ENCODE measurements around the gene HDLBP.

HDLBP gene

GRCh38 chr2:241273210-241274020 lies 42.1 kb downstream of the HDLBP start:
- no peak for DNase-seq (ENCODE audit: low read depth)

DNA sequence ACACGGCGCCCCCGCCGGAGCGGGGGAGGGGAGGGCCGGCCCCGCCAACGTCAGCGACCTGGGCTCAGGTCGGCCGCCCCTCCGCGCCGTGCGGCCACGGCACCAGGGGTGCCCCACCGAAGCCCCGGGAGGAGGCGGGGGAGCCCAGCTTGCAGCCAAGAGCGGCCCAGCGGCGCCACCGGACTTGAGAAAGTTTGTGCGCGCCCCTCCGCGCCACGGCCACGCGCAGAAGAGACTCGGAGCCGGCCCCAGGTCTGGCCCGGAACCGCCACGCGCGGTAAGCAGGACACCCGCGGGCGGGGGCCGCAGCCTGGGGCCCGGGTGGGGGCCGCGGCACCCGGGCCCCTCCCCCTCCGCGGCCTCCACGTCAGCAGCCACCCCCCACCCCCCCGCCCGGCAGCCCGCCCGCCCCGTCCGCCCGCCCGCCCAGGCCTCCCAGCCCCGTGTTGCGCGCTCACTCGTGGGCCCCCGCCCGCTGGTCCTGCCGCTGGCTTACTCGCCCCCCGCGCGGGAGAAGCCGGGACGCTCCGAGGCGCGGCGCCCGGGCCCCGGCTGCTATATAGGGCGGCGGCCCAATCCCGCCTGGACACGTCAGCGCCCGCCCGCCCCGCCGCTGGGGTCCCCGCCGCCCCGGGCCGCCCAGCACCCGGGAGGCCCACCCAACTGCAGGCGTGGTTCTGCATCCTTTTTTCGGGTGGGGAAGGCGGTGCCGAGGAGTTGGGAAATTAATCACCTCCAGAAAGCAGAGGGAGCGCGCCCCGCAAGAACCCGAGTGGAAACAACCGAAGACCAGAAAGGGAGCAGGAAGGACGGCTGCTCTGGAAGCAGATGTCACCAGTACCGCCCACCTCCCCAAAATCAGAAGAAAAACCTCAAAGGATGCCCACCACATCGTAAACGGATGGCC lies 42.9 kb downstream of the HDLBP start:
- DNase-seq (ENCODE audit: low read depth), result peak; percentile 27

DNA sequence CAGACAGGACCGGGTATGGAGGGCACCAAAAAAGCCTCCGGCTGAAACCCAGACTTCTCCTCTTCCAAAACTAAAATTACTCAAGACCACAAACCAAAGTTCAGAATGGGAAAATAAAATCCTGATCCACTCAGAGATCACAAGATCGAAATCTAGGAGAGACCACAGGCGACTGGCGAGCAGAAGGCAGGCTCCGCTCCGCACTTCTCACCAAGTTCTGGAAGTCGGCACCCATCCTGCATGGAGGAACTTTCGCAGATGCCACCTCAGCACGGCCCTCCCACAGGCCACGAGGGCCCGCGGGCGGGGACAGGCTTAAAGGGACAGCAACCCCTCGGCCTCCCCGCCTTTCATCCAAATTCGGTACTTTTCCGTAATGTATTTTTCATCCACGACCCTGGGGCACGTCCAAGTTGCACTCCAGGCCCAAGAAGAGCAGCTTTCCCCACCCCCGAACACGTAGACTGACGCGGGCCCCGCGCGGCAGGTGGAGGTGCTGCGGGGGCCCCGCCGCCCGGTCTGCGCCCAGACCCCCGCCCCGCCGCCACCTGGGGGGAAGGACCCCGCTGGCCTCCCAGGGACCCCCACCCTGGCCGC lies 43.7 kb downstream of the HDLBP start:
- DNase-seq (ENCODE audit: low read depth), result no peak

- no peak for DNase-seq (ENCODE audit: low read depth)
Measured at GRCh38 chr2:241270531-241270930, 44.9 kb downstream of the HDLBP start.

DNA sequence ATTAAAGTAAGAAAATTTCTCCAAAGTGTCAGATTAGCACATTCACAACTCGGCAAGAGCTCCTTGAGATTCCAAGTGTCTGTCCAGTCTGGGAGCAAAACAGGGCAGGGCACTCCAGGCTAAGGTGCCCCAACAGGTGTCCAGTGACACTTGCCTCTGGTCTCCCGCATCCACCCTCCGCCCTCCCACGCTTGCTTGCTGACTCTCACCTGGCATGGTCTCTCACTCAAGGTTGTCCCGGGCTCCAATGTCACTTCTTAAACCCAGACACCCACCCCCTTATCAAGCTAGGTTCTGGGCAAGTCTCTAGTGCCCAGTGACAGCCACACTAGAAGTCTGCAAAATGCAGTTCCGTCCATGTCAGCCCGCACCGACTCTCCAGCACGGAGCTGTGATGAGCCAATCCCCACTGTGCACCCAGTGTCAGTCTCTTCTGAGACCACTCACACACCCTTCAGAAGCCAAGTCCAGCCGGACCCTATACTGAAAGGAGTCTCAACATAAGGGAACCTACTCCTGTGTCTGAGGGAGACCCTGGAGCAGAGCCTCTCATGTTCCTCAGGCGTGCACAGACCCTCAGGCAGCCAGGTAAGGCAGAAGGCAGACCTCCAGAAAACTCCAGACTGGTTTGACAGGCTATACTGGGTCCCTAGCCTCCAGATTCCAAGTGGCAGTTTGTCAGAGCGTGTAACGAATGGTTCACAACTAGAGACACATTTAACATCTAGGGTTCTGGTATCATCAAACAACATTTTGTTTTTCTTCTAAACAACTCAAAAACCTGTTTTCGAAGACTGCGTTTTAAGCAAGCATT lies 45.6 kb downstream of the HDLBP start:
- no peak for DNase-seq (ENCODE audit: low read depth)

DNA sequence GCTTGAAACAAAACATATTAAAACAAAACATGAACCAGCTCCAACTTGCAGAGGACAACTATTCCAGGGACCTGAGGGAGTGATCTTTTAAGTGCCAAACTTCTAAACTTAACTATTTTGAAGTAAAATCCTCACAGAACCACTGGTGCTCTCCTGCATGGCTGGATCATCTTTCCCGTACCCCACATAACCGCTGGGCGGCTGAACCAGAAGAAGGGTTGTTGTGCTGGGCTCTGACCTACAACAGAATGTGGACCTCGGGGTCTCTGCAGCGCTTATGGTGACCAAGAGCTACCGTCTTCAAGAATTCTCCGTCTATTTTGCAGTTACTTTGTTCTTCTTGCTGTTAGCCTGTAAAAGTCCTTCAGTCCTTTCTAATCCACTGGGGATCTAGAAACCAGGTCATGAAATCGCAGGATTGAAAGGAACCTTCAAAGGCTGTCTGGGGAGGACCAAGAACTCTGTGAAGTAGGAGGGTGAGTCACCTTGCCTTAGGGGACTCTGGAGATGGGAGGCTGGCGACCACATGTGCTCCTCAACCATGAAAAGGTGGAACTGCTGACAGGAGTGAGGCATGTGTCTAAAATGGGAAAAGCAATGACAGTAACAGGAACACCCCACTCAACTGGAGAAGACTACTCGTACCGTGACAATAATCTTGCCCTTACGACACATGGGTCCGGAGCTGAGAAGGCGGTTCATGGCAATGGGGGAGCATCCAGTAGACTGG lies 46.6 kb downstream of the HDLBP start:
- no peak for DNase-seq (ENCODE audit: low read depth)

GRCh38 chr2:241268306-241268705 lies 47.2 kb downstream of the HDLBP start:
- DNase-seq (ENCODE audit: low read depth), result no peak

GRCh38 chr2:241267249-241268067 lies 48.0 kb downstream of the HDLBP start:
- DNase-seq (ENCODE audit: low read depth), result no peak

- DNase-seq (ENCODE audit: low read depth), result no peak
Measured at GRCh38 chr2:241265506-241265905, 50.0 kb downstream of the HDLBP start.

DNA sequence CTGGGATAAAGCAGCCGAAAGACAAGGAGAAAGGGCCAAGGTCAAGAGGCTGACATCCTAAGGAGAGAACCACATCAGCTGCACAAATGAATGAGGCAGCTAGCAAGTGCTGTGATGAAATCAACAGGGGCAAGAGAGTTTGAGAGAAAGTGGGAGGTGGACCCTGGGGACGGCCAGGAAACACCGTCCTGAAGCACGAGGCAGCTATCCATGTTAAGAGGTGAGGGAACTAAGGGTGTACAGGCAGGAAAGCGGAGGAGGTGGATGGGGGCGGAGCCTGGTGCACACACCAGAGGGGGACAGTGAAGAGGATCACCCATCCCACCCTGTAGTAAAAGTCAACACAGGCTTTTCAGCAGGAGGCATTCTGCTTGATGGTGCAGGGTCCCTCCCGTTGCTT lies 52.4 kb downstream of the HDLBP start:
- DNase-seq (ENCODE audit: low read depth), result no peak

GRCh38 chr2:241261628-241262027 lies 53.8 kb downstream of the HDLBP start:
- DNase-seq (ENCODE audit: low read depth), result no peak

- no peak for DNase-seq (ENCODE audit: low read depth)
Measured at GRCh38 chr2:241260911-241261310, 54.6 kb downstream of the HDLBP start.

- DNase-seq (ENCODE audit: low read depth), result no peak
Measured at GRCh38 chr2:241258505-241259280, 56.8 kb downstream of the HDLBP start.

GRCh38 chr2:241257419-241258032 lies 57.9 kb downstream of the HDLBP start:
- DNase-seq (ENCODE audit: low read depth), result no peak

DNA sequence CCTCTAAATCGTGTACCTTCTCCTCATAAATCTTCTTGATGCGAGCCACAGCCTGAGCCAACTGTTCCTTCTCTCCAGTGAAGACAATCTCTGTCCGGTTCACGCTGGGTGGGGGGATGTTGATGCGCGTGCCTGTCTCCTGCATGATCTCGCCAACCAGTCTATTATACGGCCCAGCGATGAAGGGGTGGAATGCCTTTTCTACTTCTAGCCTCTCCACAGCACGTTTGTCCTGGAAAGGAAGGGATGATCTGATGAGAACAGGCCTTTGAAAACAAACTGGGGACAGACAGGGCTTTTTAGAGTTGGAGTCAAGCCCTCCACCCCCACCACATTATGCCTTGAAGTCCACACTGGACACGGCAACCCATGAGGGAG lies 59.3 kb downstream of the HDLBP start:
- DNase-seq (ENCODE audit: low read depth), result no peak

DNA sequence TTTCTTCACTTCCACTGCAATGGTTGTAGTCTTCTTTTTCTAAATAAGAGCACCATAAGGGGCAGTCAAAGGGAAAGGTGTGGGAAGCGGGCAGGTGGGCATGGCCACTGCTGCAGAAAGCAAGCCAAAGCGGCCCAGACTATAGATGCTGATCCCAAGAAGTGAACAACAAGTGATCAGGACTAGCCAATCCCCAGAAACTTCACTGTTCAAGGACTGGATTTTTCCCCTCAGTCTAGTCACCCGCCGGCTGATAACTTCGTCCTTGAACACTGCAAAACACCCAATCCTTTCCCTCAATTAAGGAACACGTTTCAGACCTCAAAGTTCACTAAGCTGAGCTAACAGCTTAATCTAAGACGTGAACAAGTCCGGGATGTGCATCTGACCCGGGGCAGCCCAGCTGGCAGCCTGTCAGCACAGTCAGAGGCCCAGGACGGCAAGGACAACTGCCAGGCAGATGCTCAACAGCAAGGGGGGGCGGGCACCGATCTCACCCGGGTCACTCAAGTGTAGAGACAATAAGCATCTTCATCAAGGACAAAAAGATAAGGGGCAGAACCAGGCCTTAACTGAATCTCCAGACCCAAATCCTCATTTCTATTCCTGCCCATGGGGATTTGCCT lies 59.8 kb downstream of the HDLBP start:
- DNase-seq (ENCODE audit: low read depth), result no peak

GRCh38 chr2:241254904-241255351 lies 60.5 kb downstream of the HDLBP start:
- DNase-seq (ENCODE audit: low read depth), result no peak

DNA sequence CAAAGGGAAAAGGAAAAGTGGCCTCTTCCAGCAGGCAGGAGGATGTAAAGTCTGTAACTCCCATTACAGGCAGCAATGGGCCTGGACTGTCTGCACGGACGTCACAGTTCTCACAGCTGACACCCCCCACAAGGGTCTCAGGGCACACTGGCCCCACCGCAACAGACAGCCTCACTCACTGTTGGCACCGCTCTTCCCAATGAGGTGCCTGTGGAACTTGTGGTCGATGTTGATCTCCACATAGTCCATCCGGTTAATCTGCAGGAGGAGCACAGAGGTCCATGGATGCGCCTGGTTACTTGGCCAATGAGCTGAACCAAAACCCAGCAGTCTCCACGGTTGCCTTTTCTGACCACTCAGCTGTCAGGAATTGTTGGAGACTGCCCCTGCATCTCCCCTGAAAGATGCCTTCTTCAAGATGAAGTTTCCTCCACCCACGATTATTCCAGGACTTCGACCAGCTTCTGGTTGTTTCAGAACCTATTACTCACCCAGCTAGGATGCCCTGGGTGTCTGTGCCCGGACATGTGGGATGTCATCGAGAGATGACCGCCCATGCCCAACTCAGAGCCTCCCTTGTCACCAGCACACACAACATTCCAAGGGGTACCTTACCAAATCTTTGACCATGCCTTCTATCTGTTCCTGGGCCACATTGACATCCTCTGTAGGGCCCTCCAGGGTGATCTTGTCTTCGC lies 62.5 kb downstream of the HDLBP start:
- DNase-seq (ENCODE audit: low read depth), result no peak
